Right lobe of liver (tissue), 6 donors: ENCODE data around the gene CASR. TPM values are rescaled to one million over a fixed set of nuclear protein-coding genes. Genes with fewer than 3 reads are reported as not detected.
"Not testable (repeated sequence)": the region's sequence is repeated elsewhere in the genome, so short reads cannot be mapped to it uniquely, and the experiment has no call there.

Experiments
- ATAC-seq, 4 donors: fragments of 200-7000 bp; cut with Tn5 transposase; one replicate each; pipeline ENCODE4 v1.9.1; 2020; ENCODE audit warnings: mild to moderate bottlenecking in 4 of 4, moderate library complexity in 4 of 4
- DNase-seq, 3 donors: peaks; one replicate each; pipeline ENCODE4 v3.0.0-alpha.2; 2020
- H3K27ac ChIP-seq, 3 donors: fragments of 200-600 bp; one replicate each; pipeline ENCODE4 v1.8.0; 2022
- H3K27me3 ChIP-seq, 2 donors: fragments of 200-600 bp; one replicate each; pipeline ENCODE4 v1.8.0; 2022
- H3K36me3 ChIP-seq, 4 donors: fragments of 200-600 bp; sonication (generic) in 1 of 4; one replicate each; pipeline versions ENCODE4 v1.5.1 to v1.8.0; 2017 to 2022; ENCODE audit warnings: control low read depth in 1 of 4
- H3K4me1 ChIP-seq, 4 donors: fragments of 200-600 bp; sonication (generic) in 1 of 4; one replicate each; pipeline versions ENCODE4 v1.5.1 to v1.8.0; 2017 to 2022; ENCODE audit warnings: control low read depth in 1 of 4
- H3K4me3 ChIP-seq, 3 donors: fragments of 200-600 bp; one replicate each; pipeline ENCODE4 v1.8.0; 2022
- H3K9me3 ChIP-seq, 4 donors: fragments of 200-600 bp; sonication (generic) in 1 of 4; one replicate each; pipeline versions ENCODE4 v1.5.1 to v1.8.0; 2017 to 2022; ENCODE audit warnings: control low read depth in 1 of 4
- CTCF ChIP-seq, 4 donors: fragments of 200-600 bp in 3 of 4; fragments of 450-650 bp in 1 of 4; IDR thresholded peaks; one replicate each; pipeline versions ENCODE4 v1.5.1 to v1.8.0; 2016 to 2022; ENCODE audit warnings: antibody characterized with exemption in 4 of 4, mild to moderate bottlenecking in 2 of 4
- POLR2A ChIP-seq: fragments of 450-650 bp; IDR thresholded peaks from one replicate; pipeline ENCODE4 v1.6.1; 2017; ENCODE audit warnings: antibody characterized with exemption, mild to moderate bottlenecking
- WGBS: methylation state at CpG from one replicate; pipeline ENCODE4 v1.1.6; 2018; ENCODE audit warnings: low coverage, low lambda C conversion rate; ENCODE audit not compliant: insufficient coverage; ENCODE audit errors: missing lambda C conversion rate; 5-methylcytosine and 5-hydroxymethylcytosine counted together
- intact Hi-C, 2 donors: fragments of 100-400 bp; cut with DNase I; formaldehyde crosslinking; loops; one replicate each; pipeline versions ENCODE4 v1.11.2 to v1.14.1; 2022
- total RNA-seq, 6 experiments: library from RNA; depleted of rRNA in 2 of 6; stranded (reverse); fragments of >200 nt in 2 of 6; fragmentation: NEBNext Ultra II Directional in 3 of 6; extraction: Animal tissue kit (Norgen Biotek cat#: 25700) in 3 of 6; gene quantifications; one replicate each; pipeline versions ENCODE4 v1.1.0 to v1.2.4, GENCODE V29; 2016 to 2023
- donor health status: DM: no; HTN: yes; CAD: no.
- donor health status: DM: no; HTN: no; CAD: no.
- donor health status: DM: no; HTN: no; CAD: no.
- donor health status: DM: no; HTN: yes; CAD: no.
- donor health status: DM: no; HTN: yes; CAD: no.

CASR gene
- total RNA-seq, 6 experiments from 2014 or later = 0.06 to 0.16 (median 0.13) TPM; not detected in 1

- Histone ChIP-seq H3K4me3 (no peak overlapping the region), H3K4me1 (peaks cover 0 to 2% (median 0%) of the 10 kb centered on the region in 4 donors), H3K9me3 (no peaks in the 10 kb centered on the region), H3K27me3 (peaks cover 0 to 2% of the 10 kb centered on the region in 2 donors), H3K27ac (no peak overlapping the region), H3K36me3 (no peaks in the 10 kb centered on the region)
- no peak for DNase-seq
- TF ChIP-seq CTCF (IDR thresholded peaks at IDR 0.05) (no peak), POLR2A (no peak)
- no peak for ATAC-seq
- intact Hi-C loops = no loop called here
Observed at GRCh38 chr3:122189357-122189756, 5.9 kb downstream of the CASR start.

- intact Hi-C loops = no loop called here
- Histone ChIP-seq H3K27ac (no peak overlapping the region), H3K4me1 (no peaks in the 10 kb centered on the region), H3K4me3 (no peak overlapping the region), H3K9me3 (no peaks in the 10 kb centered on the region), H3K27me3 (no peaks in the 10 kb centered on the region), H3K36me3 (no peaks in the 10 kb centered on the region)
- 66% methylated on average over 3 of the region's 3 CpGs for WGBS
- ATAC-seq (no peak), DNase-seq (no peak)
- no peak for TF ChIP-seq CTCF (IDR thresholded peaks at IDR 0.05)
- TF ChIP-seq POLR2A = no peak
Observed at GRCh38 chr3:122190525-122190924, 7.1 kb downstream of the CASR start.

- Histone ChIP-seq H3K27ac (no peak overlapping the region), H3K9me3 (no peaks in the 10 kb centered on the region), H3K4me3 (no peak overlapping the region), H3K36me3 (no peaks in the 10 kb centered on the region), H3K4me1 (no peaks in the 10 kb centered on the region), H3K27me3 (no peaks in the 10 kb centered on the region)
- WGBS = 90% methylated on average over 2 of the region's 2 CpGs
- no peak for TF ChIP-seq POLR2A
- no peak for TF ChIP-seq CTCF (IDR thresholded peaks at IDR 0.05)
- no peak for DNase-seq
- ATAC-seq = no peak
- intact Hi-C loops = no loop called here
Observed at GRCh38 chr3:122198966-122199365, 15.5 kb downstream of the CASR start.

- H3K4me1 ChIP-seq = no peaks in the 10 kb centered on the region
- no peak overlapping the region for H3K4me3 ChIP-seq
- ATAC-seq (no peak), DNase-seq (no peak)
- intact Hi-C loops = no loop called here
- 70% methylated on average over 4 of the region's 4 CpGs for WGBS
- H3K9me3 ChIP-seq = no peaks in the 10 kb centered on the region
- H3K27ac ChIP-seq = no peak overlapping the region
- H3K36me3 ChIP-seq = no peaks in the 10 kb centered on the region
- TF ChIP-seq POLR2A (no peak), CTCF (IDR thresholded peaks at IDR 0.05) (no peak)
- no peaks in the 10 kb centered on the region for H3K27me3 ChIP-seq
Observed at GRCh38 chr3:122199552-122199951, 16.1 kb downstream of the CASR start.

- ATAC-seq (no peak), DNase-seq (no peak)
- Histone ChIP-seq H3K27me3 (no peaks in the 10 kb centered on the region), H3K9me3 (no peaks in the 10 kb centered on the region), H3K27ac (no peak overlapping the region), H3K36me3 (no peaks in the 10 kb centered on the region), H3K4me1 (no peaks in the 10 kb centered on the region), H3K4me3 (no peak overlapping the region)
- intact Hi-C loops = no loop called here
- 48% methylated on average over 2 of the region's 3 CpGs for WGBS
- TF ChIP-seq CTCF (IDR thresholded peaks at IDR 0.05) (no peak), POLR2A (no peak)
Observed at GRCh38 chr3:122200661-122201060, 17.2 kb downstream of the CASR start.

- H3K27ac ChIP-seq, DNase-seq, H3K4me3 ChIP-seq, H3K36me3 ChIP-seq, H3K4me1 ChIP-seq, H3K9me3 ChIP-seq, H3K27me3 ChIP-seq, intact Hi-C loops, ATAC-seq: not testable (repeated sequence)
- 30% methylated on average over 2 of the region's 25 CpGs for WGBS
Observed at GRCh38 chr3:122201476-122201875, 18.0 kb downstream of the CASR start.
